ENCODE measurements around the gene SNAPC5.
"Not testable (repeated sequence)": the region's sequence is repeated elsewhere in the genome, so short reads cannot be mapped to it uniquely, and the experiment has no call there.

SNAPC5 gene, protein sequence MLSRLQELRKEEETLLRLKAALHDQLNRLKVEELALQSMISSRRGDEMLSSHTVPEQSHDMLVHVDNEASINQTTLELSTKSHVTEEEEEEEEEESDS

DNA sequence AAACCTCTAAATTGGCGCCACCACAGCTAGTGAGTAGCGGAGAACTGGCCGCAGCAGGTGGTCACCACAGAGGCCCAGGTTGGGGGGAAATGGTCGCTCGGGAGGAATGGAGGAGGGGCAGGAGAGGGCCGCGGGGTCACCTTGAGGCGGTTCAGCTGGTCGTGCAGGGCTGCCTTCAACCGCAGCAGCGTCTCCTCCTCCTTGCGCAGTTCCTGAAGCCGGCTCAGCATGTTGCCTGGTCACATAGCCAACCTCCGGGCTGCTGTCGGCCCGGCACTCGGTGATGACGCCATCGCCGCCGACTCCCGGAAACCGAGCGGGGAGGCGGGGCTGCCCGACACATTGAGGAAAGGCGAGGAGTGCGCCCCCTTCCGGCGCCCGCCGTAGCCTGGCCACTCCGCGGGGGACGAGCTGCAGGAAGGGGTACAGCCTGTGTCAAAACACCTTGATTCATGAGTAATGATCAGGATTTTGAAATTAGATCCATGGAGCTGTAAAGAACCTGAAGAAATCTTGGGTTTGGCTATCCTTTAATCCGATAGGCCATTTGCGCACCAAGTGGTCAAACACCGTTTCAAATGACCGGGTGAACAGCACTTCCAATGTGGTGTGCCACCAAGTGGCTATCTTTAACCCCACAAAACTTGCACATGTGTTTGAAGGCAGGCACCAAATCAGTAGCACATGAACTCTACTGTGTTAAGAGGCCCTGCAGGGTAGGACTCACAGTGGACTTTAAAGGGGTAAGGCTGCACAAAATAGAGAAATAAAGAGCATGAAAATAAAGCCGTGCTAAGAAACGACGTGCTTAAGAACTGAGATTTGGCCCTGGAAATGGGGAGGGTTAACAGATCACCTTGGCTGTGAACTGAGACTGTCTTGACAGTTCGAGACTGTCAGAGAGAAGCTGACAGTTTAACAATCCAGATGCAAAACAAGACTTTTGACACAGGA, at the start of gene SNAPC5:
TSS of gene SNAPC5 (minus strand) at position 261 of the 954 bp plus-strand sequence. CDS start at position 230, 31 bp downstream.
- DNase-seq (ENCODE audit: low read depth, low spot score), result peak; percentile 99

DNA sequence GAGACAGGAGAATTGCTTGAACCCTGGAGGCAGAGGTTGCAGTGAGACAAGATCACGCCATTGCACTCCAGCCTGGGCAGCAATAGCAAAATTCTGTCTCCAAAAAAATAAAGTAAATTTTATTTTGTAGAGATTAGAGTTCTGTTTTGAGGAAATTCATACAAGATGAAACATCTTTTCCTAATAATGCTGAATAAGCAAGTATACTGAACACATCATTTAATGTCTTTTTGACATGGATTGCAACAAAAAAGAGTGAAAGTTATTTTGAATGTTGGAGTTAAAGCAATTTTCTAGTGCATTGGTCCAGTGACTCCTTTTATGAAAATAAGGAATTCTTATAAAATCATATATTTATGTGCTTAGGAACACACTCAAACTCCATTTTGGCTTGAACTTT, 47.7 kb upstream of the SNAPC5 start:
- no peak for DNase-seq (ENCODE audit: low read depth, low spot score)

DNA sequence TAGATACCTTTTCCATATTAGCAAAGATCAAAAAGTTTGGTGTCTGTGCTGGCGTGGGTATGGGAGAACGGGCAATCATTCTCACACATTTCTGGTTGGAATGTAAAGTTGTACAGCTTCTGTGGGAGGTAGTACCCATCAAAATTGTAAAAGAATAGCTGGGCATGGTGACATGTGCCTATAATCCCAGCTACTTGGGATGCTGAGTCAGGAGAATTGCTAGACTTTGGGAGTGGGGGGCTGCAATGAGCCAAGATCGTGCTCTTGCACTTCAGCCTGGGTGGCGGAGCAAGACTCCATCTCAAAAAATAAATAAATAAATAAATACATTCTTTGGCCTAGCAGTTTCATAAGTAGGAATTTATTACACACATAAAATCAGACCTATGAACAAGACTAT, 45.3 kb upstream of the SNAPC5 start:
- no peak for DNase-seq (ENCODE audit: low read depth, low spot score)

DNA sequence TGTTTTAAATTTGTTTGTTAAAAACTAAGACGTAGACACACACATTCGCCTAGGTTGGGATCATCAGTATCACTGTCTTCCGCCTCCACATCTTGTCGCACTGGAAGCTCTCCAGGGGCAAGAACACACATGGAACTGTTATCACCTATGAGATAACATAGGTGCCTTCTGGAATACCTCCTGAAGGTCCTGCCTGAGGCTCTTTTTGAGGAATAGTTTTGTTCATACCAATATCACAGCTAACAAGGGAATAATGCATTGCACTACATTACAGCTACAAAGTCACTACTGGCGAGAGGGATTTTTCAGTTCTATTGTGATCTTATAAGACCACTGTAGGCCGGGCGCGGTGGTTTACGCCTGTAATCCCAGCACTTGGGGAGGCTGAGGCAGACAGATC, 37.5 kb upstream of the SNAPC5 start:
- no peak for DNase-seq (ENCODE audit: low read depth, low spot score)

DNA sequence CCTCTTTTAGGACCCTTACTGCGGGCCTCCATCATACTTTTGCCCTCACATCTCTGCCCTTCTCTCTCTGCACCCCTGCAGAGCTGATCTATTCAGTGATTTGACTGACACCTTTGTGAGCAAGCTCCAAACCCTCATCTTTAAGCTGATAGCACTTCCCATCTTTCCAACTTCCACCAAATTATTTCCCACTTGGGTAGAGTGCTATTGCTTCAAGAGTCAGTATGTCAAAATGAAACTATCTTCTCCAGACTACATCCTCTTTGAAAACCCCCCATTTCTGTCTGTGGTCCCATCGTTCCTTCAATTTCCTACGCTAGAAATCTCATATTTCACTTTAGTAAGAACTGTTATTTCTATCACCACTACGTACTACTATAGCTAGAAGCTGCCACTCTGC, 27.3 kb upstream of the SNAPC5 start:
- DNase-seq (ENCODE audit: low read depth, low spot score), result no peak

DNA sequence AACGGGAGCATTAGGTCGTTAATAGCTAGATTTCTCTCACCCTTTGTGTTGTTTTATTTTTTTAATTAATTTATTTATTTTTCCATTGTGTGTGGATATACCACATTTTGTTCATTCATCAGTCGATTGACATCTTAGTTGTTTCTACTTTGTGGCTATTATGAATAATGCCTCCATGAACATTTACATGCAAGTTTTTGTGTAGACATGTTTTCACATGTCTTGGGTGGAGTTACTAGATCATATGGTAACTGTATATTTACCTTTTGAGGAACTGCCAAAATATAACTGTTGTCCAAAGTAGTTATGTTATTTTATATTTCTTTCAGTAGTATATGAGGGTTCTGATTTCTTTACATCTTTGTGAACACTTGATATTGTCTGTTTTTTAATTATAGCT, 26.4 kb upstream of the SNAPC5 start:
- DNase-seq (ENCODE audit: low read depth, low spot score), result no peak

DNA sequence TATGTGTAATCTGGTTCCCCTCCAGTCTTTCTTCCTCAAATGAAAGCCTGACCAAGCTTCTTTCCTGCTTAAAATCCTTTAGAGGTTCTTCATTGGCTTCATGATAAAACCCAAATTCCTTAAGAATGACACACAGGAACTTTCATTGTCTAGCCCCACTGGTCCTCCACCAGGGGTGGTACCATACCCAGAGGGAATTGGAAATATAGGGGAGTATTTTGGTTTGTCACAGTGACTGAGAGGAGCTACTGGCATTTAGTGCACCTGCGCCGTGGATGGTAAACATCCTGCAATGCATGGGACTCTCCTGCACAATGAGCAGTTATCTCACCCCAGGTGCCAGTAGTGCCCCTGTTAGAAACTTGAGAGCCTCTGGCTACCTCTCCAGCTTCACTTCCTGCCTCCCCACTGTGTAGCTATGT, 18.4 kb upstream of the SNAPC5 start:
- DNase-seq (ENCODE audit: low read depth, low spot score), result no peak

DNA sequence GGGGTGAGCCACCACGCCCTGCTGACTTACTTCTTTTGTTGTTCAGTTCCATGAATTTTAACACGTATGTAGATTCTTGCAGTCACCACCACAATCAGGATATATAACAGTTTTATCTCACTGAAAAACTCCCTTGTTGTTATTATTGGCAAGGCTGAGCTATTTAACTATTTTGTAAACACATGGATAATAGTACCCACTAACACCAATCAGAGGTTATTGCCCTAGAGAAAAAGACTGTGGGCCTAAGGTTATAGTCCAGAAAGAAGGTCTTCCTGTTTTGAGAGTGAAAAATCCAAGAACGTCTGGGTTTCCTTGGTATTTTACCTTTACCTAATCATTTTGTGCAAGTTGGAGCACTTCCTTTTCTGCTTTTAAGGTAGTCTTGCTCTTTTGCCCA, 17.0 kb upstream of the SNAPC5 start:
- no peak for DNase-seq (ENCODE audit: low read depth, low spot score)

DNA sequence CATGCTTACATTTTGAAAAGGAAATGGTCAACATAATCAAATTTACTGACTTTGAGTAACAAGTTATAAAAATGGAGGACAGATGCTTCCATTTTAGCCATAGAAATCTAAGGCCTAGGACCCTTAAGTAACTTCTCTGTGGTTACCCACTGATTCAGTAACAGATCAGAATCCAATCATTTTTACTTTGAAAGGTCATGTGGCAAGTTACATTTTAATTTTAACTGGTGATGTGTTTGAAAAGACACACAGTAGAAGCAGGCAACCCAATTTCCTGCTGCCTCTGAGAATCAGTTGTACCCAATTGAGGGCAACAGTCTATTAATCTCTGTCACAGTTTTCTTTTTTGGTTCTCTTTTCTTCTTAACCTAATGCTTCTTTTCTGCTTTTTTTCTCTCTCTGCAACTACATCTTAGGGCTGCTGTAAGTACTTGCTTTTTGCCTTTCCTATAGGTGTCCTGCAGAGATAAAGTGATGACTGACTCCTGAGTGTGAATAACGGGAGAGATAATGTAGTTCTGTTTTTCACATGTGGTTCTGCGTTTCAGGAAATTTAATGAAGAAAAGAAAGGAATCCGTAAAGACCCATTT, 10.8 kb upstream of the SNAPC5 start:
- DNase-seq (ENCODE audit: low read depth, low spot score), result no peak

DNA sequence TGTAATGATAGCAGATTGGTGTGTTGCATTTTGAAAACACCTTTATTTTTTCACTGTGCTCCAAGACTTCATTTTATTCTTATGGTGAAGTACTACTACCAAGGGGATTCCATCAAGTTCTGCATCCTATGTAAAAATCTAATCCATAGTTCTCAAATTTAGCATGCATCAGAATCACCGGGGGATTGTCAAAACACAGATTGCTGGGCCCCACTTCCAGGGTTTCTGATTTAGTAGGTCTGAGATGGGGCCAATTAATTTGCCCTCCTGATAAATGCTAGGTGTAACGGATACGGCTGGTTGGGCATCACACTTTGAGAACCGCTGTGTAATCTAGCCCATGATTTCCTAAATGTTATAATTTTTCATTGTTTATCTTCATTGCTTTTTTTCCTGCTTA, 8.3 kb upstream of the SNAPC5 start:
- DNase-seq (ENCODE audit: low read depth, low spot score), result no peak

DNA sequence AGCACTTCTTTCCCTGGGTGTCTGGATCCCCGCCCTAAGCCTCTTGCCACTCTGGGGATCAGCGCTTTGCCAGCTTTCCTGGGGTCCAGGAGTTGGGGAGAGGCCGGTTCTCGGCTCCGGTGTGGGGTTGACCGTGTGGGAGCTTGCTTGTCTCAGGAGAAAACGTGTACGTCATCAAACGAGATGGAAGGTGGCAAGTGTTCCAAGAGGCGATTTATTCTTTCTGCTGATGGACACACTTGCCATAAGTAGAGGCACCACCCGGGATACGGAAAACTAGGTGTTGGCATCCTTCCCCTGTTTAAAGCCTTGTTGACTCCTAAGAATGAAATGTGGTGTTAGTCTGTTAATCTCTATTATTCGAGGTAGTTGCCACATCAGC, 7.9 kb upstream of the SNAPC5 start:
- no peak for DNase-seq (ENCODE audit: low read depth, low spot score)

DNA sequence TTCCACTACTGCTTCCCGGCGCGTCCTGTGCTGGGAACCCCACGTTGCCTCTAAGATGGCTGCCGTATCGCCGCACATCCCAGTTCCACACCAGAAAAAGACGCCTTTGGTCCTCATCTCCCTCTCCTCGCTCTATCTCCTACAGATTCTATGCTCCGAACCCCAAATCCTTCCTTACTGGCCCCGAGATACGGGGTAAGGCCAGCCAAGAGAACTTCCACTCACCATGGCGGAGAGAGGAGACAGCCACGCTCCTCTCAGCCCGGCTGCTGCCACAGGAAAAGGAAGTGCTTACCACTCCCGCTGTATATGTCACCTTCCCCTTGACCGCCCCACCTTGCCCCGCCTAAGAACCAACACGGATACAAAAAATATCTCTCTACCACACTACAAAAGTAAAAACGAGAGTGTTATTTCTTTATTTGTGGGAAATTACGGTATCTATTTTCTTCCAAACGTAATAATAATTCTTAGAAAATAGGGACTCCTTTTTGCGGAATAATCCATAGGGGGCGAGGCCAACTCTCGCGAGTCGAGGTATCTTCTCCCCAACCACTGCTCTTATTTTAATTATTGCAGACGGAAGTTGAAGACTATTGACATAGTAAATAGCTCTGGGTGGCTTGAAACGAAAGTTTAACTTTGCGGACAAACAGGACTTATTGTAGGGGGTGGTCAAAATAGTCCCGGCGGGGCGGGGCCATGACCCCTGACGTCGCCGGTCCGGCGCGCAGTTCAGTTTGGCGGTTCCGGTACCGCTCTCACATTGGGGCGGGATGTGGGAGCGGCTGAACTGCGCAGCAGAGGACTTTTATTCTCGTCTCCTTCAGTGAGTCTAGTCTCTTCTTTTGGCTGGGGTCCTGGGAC, 7.2 kb upstream of the SNAPC5 start, which contains the start of the genes RPL4 and ZWILCH:
TSS of gene RPL4 (minus strand) at position 293 of the 867 bp plus-strand sequence. CDS start at position 228, 65 bp downstream.
TSS of gene ZWILCH (plus strand) at position 764 of the 867 bp plus-strand sequence. CDS start at position 777, 13 bp downstream.
- DNase-seq (ENCODE audit: low read depth, low spot score), result peak; percentile 85

DNA sequence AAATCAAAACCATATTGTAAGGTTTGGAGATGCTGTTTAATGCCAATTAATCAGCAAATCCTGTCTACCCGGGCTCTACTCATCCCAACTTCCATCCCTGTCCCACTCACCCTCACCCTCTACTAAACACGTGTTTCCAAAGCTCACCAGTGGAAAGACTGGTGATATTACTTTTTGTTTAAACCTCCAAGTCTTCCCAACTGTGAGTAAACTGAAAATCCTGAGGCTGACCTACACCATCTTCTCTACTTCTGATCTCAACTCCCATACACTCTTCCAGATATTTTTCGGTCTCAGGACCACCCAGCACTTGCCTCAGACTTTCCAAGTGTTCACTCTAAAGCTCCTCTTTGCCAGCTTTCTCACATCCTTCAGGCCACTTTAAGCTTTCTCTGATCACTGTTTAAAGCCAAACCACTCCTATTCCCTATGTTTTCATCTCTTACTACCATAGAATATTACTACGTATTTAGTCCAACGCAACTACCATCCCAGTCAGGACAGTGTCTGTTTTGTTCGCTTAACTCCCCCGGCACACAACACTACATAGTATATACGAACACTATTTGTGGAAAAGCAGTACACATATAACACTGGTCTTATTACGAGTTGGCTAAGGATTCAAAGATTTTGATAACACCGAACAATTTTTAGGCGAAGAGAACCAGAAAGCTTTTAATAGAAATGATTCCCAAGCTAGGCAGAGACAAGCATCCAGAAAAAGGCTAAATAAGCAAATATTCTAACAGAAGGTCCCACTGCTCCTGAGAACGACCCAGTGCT, 6.4 kb upstream of the SNAPC5 start:
- no peak for DNase-seq (ENCODE audit: low read depth, low spot score)

DNA sequence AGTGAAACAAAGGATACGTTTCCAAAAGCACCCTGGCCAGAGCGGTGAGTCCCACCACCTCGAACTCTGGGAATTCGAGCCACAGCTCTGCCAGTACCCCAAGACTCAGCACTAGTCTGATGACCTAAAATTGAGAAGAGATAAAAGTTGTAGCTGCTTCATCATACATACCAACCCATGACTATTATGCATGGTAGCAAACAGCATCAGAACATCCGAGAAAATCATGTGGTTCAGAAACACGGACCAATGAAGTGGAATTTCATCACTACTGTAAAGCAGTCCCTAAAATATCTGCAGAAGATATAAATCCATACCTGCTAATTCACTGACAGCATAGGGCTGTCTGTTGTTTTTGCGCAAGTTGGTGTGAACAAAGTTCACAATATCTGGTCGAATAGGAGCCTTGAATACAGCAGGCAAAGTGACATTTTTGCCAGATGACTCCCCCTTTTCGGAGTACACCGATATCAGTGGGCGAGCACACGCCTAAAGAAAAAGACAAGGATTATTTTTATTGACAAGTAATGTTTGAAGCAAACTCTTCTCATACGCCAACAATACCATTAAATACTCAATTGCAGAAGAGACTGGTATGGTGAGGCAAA, 5.6 kb upstream of the SNAPC5 start:
- not testable (repeated sequence) for DNase-seq (ENCODE audit: low read depth, low spot score)

DNA sequence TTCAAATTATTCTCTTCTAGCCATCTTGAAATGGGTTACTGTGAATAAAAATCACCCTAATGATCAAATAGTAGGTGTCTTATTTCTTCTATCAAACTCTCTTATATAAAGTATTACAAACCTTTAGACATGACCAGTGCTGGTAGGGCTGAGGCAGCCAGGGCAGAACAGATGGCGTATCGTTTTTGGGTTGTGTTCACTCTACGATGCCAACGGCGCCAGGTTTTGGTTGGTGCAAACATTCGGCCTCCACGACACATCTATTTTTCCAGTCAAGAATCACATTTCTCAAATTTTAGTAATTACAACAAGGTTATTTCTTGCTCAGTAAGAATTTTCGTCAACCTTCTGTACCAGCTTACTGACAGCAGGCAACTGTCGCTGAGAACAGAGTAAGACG, 4.9 kb upstream of the SNAPC5 start:
- no peak for DNase-seq (ENCODE audit: low read depth, low spot score)

DNA sequence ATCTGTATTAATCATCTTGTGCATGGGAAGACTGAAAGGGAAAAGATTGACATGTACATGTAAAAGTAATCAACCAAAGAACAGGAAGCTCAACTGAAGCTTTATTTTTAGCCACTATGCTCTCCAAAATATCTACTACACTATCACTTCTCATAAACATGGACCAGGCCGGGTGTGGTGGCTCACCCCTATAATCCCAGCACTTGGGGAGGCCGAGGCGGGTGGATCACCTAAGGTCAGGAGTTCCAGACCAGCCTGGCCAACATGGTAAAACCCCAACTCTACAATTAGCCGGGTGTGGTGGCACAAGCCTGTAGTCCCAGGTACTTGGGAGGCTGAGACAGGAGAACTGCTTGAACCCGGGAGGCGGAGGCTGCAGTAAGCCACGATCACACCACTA, 2.8 kb upstream of the SNAPC5 start:
- not testable (repeated sequence) for DNase-seq (ENCODE audit: low read depth, low spot score)

DNA sequence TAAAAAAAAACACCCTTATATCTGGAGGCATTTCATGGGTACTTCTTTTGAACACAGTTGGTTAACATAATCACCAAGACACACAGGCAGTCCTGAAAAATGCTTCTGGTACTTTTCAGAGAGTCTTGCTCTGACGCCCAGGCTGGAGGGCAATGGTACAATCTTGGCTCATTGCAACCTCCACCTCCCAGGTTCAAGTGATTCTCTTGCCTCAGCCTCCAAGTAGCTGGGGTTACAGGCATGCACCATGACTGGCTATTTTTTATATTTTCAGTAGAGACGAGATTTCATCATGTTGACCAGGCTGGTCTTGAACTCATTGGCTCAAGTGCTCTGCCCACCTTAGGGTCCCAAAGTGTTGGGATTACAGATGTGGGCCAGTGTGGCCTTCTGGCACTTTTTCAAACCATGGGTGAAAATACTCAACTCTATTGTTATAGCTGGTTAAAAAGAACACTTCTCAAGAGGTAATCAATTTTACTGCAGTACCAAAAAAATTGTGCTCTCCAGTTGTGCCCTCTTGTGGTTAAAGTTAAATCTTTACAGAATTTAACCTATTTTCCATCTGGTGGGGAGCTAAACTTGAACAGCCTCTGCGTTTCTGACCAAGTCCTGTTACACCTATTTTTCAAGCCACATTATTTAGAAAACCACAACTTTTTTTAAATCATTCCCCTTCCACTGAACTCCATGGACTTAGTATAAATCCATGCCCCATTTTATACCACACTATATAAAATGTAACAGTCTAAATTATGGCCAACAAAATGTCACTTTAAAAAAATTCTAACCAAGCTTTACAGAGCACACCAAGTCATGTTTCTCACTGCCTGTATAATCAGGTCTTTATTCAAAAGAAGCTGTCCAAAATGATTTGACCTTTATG, 1.2 kb upstream of the SNAPC5 start:
- no peak for DNase-seq (ENCODE audit: low read depth, low spot score)

DNA sequence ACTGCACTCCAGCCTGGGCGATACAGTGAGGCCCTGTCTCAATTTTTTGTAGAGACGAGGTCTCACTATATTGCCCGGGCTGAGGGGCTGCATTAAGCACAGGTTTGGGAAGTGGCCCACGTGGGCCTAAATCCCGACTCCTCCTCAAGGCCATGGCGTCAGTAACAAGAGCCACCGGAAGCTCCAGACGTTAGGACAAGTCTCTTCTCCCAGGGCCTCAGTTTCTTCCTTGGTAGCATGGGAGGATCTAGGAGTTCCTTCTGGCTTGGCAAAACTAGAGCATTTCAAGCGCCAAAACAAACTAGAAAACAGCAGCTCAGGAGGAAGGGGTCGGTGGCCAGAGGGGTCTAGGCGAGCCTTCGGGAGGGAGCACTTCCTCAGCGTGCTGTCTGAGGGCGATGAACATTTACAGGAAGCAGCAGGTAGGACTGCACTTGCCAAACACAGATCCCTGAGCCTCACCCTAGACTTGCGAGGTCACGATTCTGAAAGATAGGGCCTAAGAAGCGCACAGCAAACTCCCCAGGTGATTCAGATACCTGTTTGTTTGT, 536 bp downstream of the SNAPC5 start:
- no peak for DNase-seq (ENCODE audit: low read depth, low spot score)

DNA sequence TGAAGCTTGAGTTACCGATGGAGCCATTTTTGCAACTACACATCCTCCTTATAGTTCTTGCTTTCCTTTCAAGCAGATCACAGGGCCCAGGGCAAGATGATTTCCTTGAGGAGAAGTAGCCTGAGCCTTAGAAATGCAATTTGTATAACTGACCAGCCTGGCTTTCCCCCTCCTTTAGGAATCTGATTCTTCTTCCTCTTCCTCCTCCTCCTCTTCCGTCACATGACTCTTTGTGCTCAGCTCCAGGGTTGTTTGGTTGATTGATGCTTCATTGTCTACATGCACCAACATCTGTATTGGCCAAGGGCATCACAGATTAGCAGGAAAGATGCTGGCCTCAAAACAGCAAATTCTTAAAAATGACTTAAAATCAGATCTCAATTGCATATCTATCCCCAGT, 3.3 kb downstream of the SNAPC5 start:
- no peak for DNase-seq (ENCODE audit: low read depth, low spot score)
